Keratinocyte (primary cell): ENCODE data around the gene GABRD. TPM values are rescaled to one million over a fixed set of nuclear protein-coding genes. Genes with fewer than 3 reads are reported as not detected.

Experiments
- DNase-seq: peaks from one replicate; pipeline ENCODE4 v3.0.0-alpha.2; 2011; ENCODE audit warnings: low read depth, missing footprints, low spot score
- FAIRE-seq: peaks from 2 replicates; lab custom pipeline; 2011; peaks lifted over from hg19 to GRCh38; lab: Jason Lieb, UNC
- H2AFZ ChIP-seq: 2 replicates; pipeline ENCODE4 v1.6.0; 2012; ENCODE audit warnings: low read length, control low read depth, inconsistent platforms; ENCODE audit not compliant: control insufficient read depth
- H3K27ac ChIP-seq: 2 replicates; pipeline ENCODE4 v1.5.1; 2011; ENCODE audit warnings: low read length; ENCODE audit not compliant: control insufficient read depth, insufficient read depth
- H3K27me3 ChIP-seq: 3 replicates; pipeline ENCODE4 v1.6.0; 2011; ENCODE audit warnings: low read length; ENCODE audit not compliant: control insufficient read depth, insufficient read depth; ENCODE audit errors: extremely low read depth
- H3K36me3 ChIP-seq, 2 experiments: 2 replicates in 1 of 2; 3 replicates in 1 of 2; pipeline ENCODE4 v1.5.1; 2011; ENCODE audit warnings: low read length in 2 of 2, mild to moderate bottlenecking in 1 of 2; ENCODE audit not compliant: control insufficient read depth in 2 of 2, insufficient read depth in 2 of 2; ENCODE audit errors: extremely low read depth in 1 of 2
- H3K4me1 ChIP-seq: 3 replicates; pipeline ENCODE4 v1.5.1; 2011; ENCODE audit warnings: low read length; ENCODE audit not compliant: control insufficient read depth, insufficient read depth; ENCODE audit errors: extremely low read depth
- H3K4me2 ChIP-seq: 3 replicates; pipeline ENCODE4 v1.6.0; 2011; ENCODE audit warnings: low read depth, low read length; ENCODE audit not compliant: control insufficient read depth, insufficient read depth; ENCODE audit errors: extremely low read depth
- H3K4me3 ChIP-seq, 3 experiments: fragments of 200-600 bp in 1 of 3; sonication (generic) in 1 of 3; 2 replicates in 2 of 3; 3 replicates in 1 of 3; pipeline ENCODE4 v1.5.1; 2011 to 2016; ENCODE audit warnings: low read length in 3 of 3, mild to moderate bottlenecking in 3 of 3, control low read depth in 2 of 3, inconsistent platforms in 1 of 3, low read depth in 1 of 3, mixed read lengths in 1 of 3, mixed run types in 1 of 3, moderate library complexity in 1 of 3; ENCODE audit not compliant: control insufficient read depth in 2 of 3, insufficient read depth in 2 of 3; ENCODE audit errors: extremely low read depth in 1 of 3
- H3K79me2 ChIP-seq: 2 replicates; pipeline ENCODE4 v1.6.0; 2012; ENCODE audit warnings: low read length; ENCODE audit not compliant: control insufficient read depth, insufficient read depth
- H3K9ac ChIP-seq: 3 replicates; pipeline ENCODE4 v1.6.0; 2011; ENCODE audit warnings: low read length; ENCODE audit not compliant: control insufficient read depth, insufficient read depth; ENCODE audit errors: extremely low read depth
- H3K9me1 ChIP-seq: 3 replicates; pipeline ENCODE4 v1.6.0; 2011; ENCODE audit warnings: low read length; ENCODE audit not compliant: control insufficient read depth, insufficient read depth; ENCODE audit errors: extremely low read depth
- H3K9me3 ChIP-seq: 2 replicates; pipeline ENCODE4 v1.5.1; 2012; ENCODE audit warnings: low read depth, low read length; ENCODE audit not compliant: control insufficient read depth
- H4K20me1 ChIP-seq: 3 replicates; pipeline ENCODE4 v1.6.0; 2011; ENCODE audit warnings: low read length; ENCODE audit not compliant: control insufficient read depth, insufficient read depth; ENCODE audit errors: extremely low read depth
- EZH2 ChIP-seq: IDR thresholded peaks from one replicate; pipeline ENCODE4 v1.6.1; 2012; ENCODE audit warnings: inconsistent platforms, mild to moderate bottlenecking, low read length, moderate library complexity
- dilution Hi-C: fragments of 300-500 bp; cut with MboI; formaldehyde crosslinking; loops from one replicate; pipeline ENCODE4 v1.7.0; 2020; ENCODE audit warnings: low sequenced_read_pairs; ENCODE audit not compliant: extremely low pct_ligation_motif_present
- polyA plus RNA-seq, 5 experiments: library from polyadenylated mRNA; depleted of rRNA in 3 of 5; stranded (reverse) in 3 of 5; stranded (forward) in 1 of 5; unstranded in 1 of 5; fragments of >200 nt; gene quantifications; 1 replicate in 1 of 5; 2 replicates in 3 of 5; 3 replicates in 1 of 5; pipeline versions ENCODE4 v1.2.1 to v1.2.3, GENCODE V29; 2011 to 2012; ENCODE audit warnings: missing spikeins in 2 of 5, low read depth in 1 of 5, low replicate concordance in 1 of 5
- TF ChIP-seq, protein P1 (sequence below), 3 experiments: IDR thresholded peaks in 1 of 3; conservative IDR thresholded peaks in 1 of 3; optimal IDR thresholded peaks in 1 of 3; 2 replicates in 2 of 3; 3 replicates in 1 of 3; pipeline versions ENCODE3 to v1.5.1; 2011; ENCODE audit warnings: low read length in 3 of 3, mild to moderate bottlenecking in 3 of 3, moderate library complexity in 2 of 3, control low read depth in 1 of 3, inconsistent platforms in 1 of 3; ENCODE audit not compliant: insufficient read depth in 2 of 3; ENCODE audit errors: extremely low read depth in 1 of 3

The GABRD gene
- polyA plus RNA-seq, 1 donor (not counting 4 experiments of a cell fraction or from before 2014, with no cell fraction given) = not detected

DNA sequence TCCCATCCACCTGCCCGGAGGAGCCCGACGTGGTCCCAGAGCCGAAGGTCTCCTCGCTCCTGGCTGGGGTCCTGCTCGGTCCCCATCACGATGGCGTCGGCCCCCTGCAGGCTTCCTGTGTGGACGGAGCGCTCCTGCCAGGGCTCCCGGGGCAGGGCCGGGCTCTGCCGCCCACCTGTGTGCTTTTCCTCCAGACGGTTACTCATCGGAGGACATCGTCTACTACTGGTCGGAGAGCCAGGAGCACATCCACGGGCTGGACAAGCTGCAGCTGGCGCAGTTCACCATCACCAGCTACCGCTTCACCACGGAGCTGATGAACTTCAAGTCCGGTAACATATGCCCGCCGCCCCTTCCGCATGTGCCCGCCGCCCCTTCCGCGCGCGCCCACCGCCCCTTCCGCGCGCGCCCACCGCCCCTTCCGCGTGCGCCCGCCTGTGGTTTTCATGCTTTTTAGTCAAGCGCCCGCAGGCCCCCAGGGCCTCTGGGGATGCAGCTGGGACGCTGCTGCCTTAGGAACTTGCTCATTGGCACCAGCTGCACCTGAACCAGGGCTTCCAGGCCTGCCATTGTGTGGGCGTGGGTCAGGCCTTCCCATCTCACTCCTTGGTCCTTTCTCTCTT is 8.9 kb downstream of the GABRD start:
- H2AFZ ChIP-seq = no peak overlapping the region
- no peak overlapping the region for H3K4me3 ChIP-seq
- DNase-seq (no peak), FAIRE-seq (no peak)
- H3K9me1 ChIP-seq = no peaks in the 10 kb centered on the region
- H4K20me1 ChIP-seq = no peaks in the 10 kb centered on the region
- no peak for TF ChIP-seq EZH2
- TF ChIP-seq, protein P1, sequence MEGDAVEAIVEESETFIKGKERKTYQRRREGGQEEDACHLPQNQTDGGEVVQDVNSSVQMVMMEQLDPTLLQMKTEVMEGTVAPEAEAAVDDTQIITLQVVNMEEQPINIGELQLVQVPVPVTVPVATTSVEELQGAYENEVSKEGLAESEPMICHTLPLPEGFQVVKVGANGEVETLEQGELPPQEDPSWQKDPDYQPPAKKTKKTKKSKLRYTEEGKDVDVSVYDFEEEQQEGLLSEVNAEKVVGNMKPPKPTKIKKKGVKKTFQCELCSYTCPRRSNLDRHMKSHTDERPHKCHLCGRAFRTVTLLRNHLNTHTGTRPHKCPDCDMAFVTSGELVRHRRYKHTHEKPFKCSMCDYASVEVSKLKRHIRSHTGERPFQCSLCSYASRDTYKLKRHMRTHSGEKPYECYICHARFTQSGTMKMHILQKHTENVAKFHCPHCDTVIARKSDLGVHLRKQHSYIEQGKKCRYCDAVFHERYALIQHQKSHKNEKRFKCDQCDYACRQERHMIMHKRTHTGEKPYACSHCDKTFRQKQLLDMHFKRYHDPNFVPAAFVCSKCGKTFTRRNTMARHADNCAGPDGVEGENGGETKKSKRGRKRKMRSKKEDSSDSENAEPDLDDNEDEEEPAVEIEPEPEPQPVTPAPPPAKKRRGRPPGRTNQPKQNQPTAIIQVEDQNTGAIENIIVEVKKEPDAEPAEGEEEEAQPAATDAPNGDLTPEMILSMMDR (optimal IDR thresholded peaks at IDR 0.05 in 1 of 3, IDR thresholded peaks at IDR 0.05 in 1 of 3, conservative IDR thresholded peaks at IDR 0.05 in 1 of 3; ENCODE audit: extremely low read depth in 1 of 3, insufficient read depth in 2 of 3, low read length in 3 of 3) = no peak
- H3K79me2 ChIP-seq = no peaks in the 10 kb centered on the region
- H3K4me2 ChIP-seq = no peak overlapping the region
- dilution Hi-C loops = no loop called here
- no peaks in the 10 kb centered on the region for H3K36me3 ChIP-seq
- H3K27me3 ChIP-seq = peaks cover 12% of the 10 kb centered on the region
- H3K9ac ChIP-seq = no peak overlapping the region
- H3K27ac ChIP-seq = no peak overlapping the region
- no peaks in the 10 kb centered on the region for H3K9me3 ChIP-seq
- no peaks in the 10 kb centered on the region for H3K4me1 ChIP-seq

DNA sequence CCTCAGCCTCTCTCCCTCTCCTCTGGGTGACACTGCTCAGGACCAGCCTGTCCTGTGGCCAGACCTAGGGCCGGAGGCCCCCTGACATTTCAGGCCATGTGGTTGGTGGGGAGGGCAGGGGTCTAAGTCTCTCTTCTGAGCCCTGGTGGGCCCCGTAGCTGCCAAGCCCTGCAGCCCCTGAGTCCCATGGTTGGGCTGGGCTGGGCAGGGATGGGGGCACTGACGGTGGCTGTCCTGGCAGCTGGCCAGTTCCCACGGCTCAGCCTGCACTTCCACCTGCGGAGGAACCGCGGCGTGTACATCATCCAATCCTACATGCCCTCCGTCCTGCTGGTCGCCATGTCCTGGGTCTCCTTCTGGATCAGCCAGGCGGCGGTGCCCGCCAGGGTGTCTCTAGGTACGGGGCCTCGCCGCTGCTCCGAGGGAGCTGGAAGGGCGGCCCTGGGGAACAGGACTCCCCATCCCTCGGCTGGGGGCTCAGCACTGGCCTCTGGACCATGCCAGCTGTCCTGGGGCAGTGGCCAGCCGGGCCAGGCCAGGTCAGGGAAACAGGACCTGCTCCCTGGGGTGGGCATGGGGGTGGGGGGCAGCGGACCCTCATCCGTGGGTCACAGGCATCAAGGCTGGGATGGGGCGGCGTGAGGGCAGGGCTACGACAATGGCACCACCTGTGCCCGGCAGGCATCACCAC is 9.9 kb downstream of the GABRD start:
- DNase-seq (no peak), FAIRE-seq (no peak)
- dilution Hi-C loops = no loop called here
- TF ChIP-seq, protein P1 (optimal IDR thresholded peaks at IDR 0.05 in 1 of 3, IDR thresholded peaks at IDR 0.05 in 1 of 3, conservative IDR thresholded peaks at IDR 0.05 in 1 of 3; ENCODE audit: extremely low read depth in 1 of 3, insufficient read depth in 2 of 3, low read length in 3 of 3) = no peak
- TF ChIP-seq EZH2 = no peak
- Histone ChIP-seq H3K4me1 (no peaks in the 10 kb centered on the region), H3K4me3 (no peak overlapping the region), H2AFZ (no peak overlapping the region), H3K36me3 (no peaks in the 10 kb centered on the region), H3K27me3 (peaks cover 16% of the 10 kb centered on the region), H4K20me1 (peaks cover 2% of the 10 kb centered on the region), H3K9me3 (no peaks in the 10 kb centered on the region), H3K9me1 (no peaks in the 10 kb centered on the region), H3K9ac (no peak overlapping the region), H3K27ac (no peak overlapping the region), H3K79me2 (no peaks in the 10 kb centered on the region), H3K4me2 (no peak overlapping the region)
